Measurements from ENCODE around the gene ZNF107. TPM values are rescaled to one million over a fixed set of nuclear protein-coding genes. Genes with fewer than 3 reads are reported as not detected.

ZNF107 gene
- total and polyA plus RNA-seq, 2 experiments from 2014 or later, result 14.8 to 55.3 TPM

GRCh38 chr7:64643566-64643965 is 22.4 kb upstream of the ZNF107 start (continued):
- TF ChIP-seq ZNF114 (CRISPR knock-in tag; IDR thresholded peaks at IDR 0.05), result no peak
- TF ChIP-seq NANOG (IDR thresholded peaks at IDR 0.05; ENCODE audit: borderline replicate concordance), result no peak
- TF ChIP-seq EZH2phosphoT487 (IDR thresholded peaks at IDR 0.05; ENCODE audit: unreplicated experiment), result no peak
- no peak for TF ChIP-seq CREB1 (CRISPR knock-in tag; IDR thresholded peaks at IDR 0.05; ENCODE audit: low read depth)
- TF ChIP-seq CTCF (conservative IDR thresholded peaks at IDR 0.05; ENCODE audit: low read depth in 2 of 2), result no peak
- TF ChIP-seq STAT1 (IDR thresholded peaks at IDR 0.05; ENCODE audit: unreplicated experiment), result no peak

- ATAC-seq, result no peak
- no peaks in the 10 kb centered on the region for H3K27me3 Mint-ChIP-seq (ENCODE audit: insufficient read depth, low read depth, poor library complexity)
- TF ChIP-seq CREB1 (CRISPR knock-in tag; IDR thresholded peaks at IDR 0.05; ENCODE audit: low read depth), result no peak
- TF ChIP-seq ZNF331 (CRISPR knock-in tag; IDR thresholded peaks at IDR 0.05; ENCODE audit: low read depth), result no peak
- TF ChIP-seq ZNF114 (CRISPR knock-in tag; IDR thresholded peaks at IDR 0.05), result no peak
- no peak for TF ChIP-seq REST (IDR thresholded peaks at IDR 0.05; ENCODE audit: unreplicated experiment)
- no peak for TF ChIP-seq JUNB (IDR thresholded peaks at IDR 0.05; ENCODE audit: unreplicated experiment)
- TF ChIP-seq ETS1 (IDR thresholded peaks at IDR 0.05), result no peak
- no peak for TF ChIP-seq EZH2phosphoT487 (IDR thresholded peaks at IDR 0.05; ENCODE audit: unreplicated experiment)
- TF ChIP-seq NANOG (IDR thresholded peaks at IDR 0.05; ENCODE audit: borderline replicate concordance), result no peak
- TF ChIP-seq STAT1 (IDR thresholded peaks at IDR 0.05; ENCODE audit: unreplicated experiment), result no peak
- no peak for TF ChIP-seq EZH2 (IDR thresholded peaks at IDR 0.05; ENCODE audit: low read depth, unreplicated experiment)
- no peak for TF ChIP-seq ZNF462 (CRISPR knock-in tag; IDR thresholded peaks at IDR 0.05)
Measured at GRCh38 chr7:64651203-64651602, 14.7 kb upstream of the ZNF107 start.

More at GRCh38 chr7:64651203-64651602, 14.7 kb upstream of the ZNF107 start:
- Mint-ChIP-seq H3K4me1 (no peaks in the 10 kb centered on the region), H3K9me3 (peaks cover 73% of the 10 kb centered on the region), H3K27ac (no peak overlapping the region), H3K36me3 (ENCODE audit: low read depth) (peaks cover 13% of the 10 kb centered on the region; the same call in 2 of the 3 replicates), H3K4me3 (no peak overlapping the region)
- no peaks in the 10 kb centered on the region for H3K9me2 ChIP-seq (ENCODE audit: insufficient read depth)
- no peak overlapping the region for H2AFZ ChIP-seq
- H3K36me3 ChIP-seq (ENCODE audit: insufficient read depth), result no peaks in the 10 kb centered on the region
- H3K4me3 ChIP-seq, result no peak overlapping the region
- H3K79me2 ChIP-seq (replicated peaks; ENCODE audit: insufficient read depth), result no peaks in the 10 kb centered on the region
- no peaks in the 10 kb centered on the region for H3F3A ChIP-seq (replicated peaks; ENCODE audit: low read depth)
- H3K27ac ChIP-seq (ENCODE audit: low read depth), result no peak overlapping the region
- H3K4me2 ChIP-seq, result no peak overlapping the region
- no peaks in the 10 kb centered on the region for H3K27me3 ChIP-seq (ENCODE audit: insufficient read depth)
- H3K4me1 ChIP-seq (ENCODE audit: insufficient read depth), result no peaks in the 10 kb centered on the region
- DNase-seq (ENCODE audit: low spot score), result no peak
- H4K20me1 ChIP-seq (replicated peaks; ENCODE audit: insufficient read depth), result no peaks in the 10 kb centered on the region
